Hematopoietic multipotent progenitor cell treated with erythropoietin and hydrocortisone succinate and interleukin-3 and kit ligand, for 6 days (in vitro differentiated cells): ENCODE data around the gene R3HDM1.

Experiments
- DNase-seq: peaks from one replicate; pipeline ENCODE4 v3.0.0-alpha.2; 2015

The R3HDM1 gene

GRCh38 chr2:135728064-135728743, 196.9 kb downstream of the R3HDM1 start:
- peak; percentile 41 for DNase-seq

- DNase-seq = no peak
These were observed 201.3 kb downstream of the R3HDM1 start for GRCh38 chr2:135732561-135732960.

GRCh38 chr2:135733045-135733444, 201.8 kb downstream of the R3HDM1 start:
- DNase-seq = no peak

GRCh38 chr2:135736546-135736945, 205.3 kb downstream of the R3HDM1 start:
- no peak for DNase-seq

- DNase-seq = peak; percentile 78
These were observed 208.9 kb downstream of the R3HDM1 start for GRCh38 chr2:135740206-135740605.

- DNase-seq = no peak
These were observed 209.7 kb downstream of the R3HDM1 start for GRCh38 chr2:135741043-135741394.

GRCh38 chr2:135741395-135742324, 210.4 kb downstream of the R3HDM1 start, which contains the start of gene UBXN4:
UBXN4 (plus strand) TSS chr2:135741855; CDS start chr2:135741930, 75 bp downstream.
- DNase-seq = peak; percentile 99

- DNase-seq = peak; percentile 82
These were observed 211.1 kb downstream of the R3HDM1 start for GRCh38 chr2:135742325-135742757.

- DNase-seq = no peak
These were observed 212.6 kb downstream of the R3HDM1 start for GRCh38 chr2:135743860-135744259.

- peak; percentile 74 for DNase-seq
These were observed 213.6 kb downstream of the R3HDM1 start for GRCh38 chr2:135744760-135745314.

- DNase-seq = no peak
These were observed 214.3 kb downstream of the R3HDM1 start for GRCh38 chr2:135745545-135745944.

- no peak for DNase-seq
These were observed 224.3 kb downstream of the R3HDM1 start for GRCh38 chr2:135755573-135755972.

- no peak for DNase-seq
These were observed 225.4 kb downstream of the R3HDM1 start for GRCh38 chr2:135756692-135757091.

- no peak for DNase-seq
These were observed 230.7 kb downstream of the R3HDM1 start for GRCh38 chr2:135762022-135762421.

- DNase-seq = no peak
These were observed 231.2 kb downstream of the R3HDM1 start for GRCh38 chr2:135762530-135762929.

GRCh38 chr2:135768863-135769262, 237.6 kb downstream of the R3HDM1 start:
- no peak for DNase-seq

GRCh38 chr2:135773319-135773718, 242.0 kb downstream of the R3HDM1 start:
- DNase-seq = no peak

- DNase-seq = no peak
These were observed 242.6 kb downstream of the R3HDM1 start for GRCh38 chr2:135773917-135774316.
